ENCODE results near the gene A2ML1. TPM values are rescaled to one million over a fixed set of nuclear protein-coding genes. Genes with fewer than 3 reads are reported as not detected.

A2ML1 gene
- total and polyA plus RNA-seq, 2 of the 4 experiments (the other 2 are of a cell fraction) = not detected

GRCh38 chr12:8855891-8856290, 33.5 kb downstream of the A2ML1 start:
- Histone ChIP-seq H4K8ac (ENCODE audit: low read depth in 2 of 2, low read length in 2 of 2) (no peak overlapping the region), H3K27ac (ENCODE audit: insufficient read depth, low read length) (no peak overlapping the region), H4K91ac (ENCODE audit: insufficient read depth, low read depth, low read length) (no peak overlapping the region), H3K9me1 (ENCODE audit: insufficient read depth, low read length) (no peaks in the 10 kb centered on the region), H2BK120ac (ENCODE audit: low read depth, low read length) (no peak overlapping the region), H2BK15ac (ENCODE audit: low read depth, low read length) (no peak overlapping the region), H3K79me1 (ENCODE audit: low read depth in 1 of 2, low read length in 2 of 2) (no peaks in the 10 kb centered on the region), H4K5ac (ENCODE audit: low read depth, low read length) (no peak overlapping the region), H3K27me3 (ENCODE audit: control insufficient read depth, insufficient read depth, low read length) (no peaks in the 10 kb centered on the region; the same call in 1 of the 2 replicates), H3K56ac (ENCODE audit: extremely low read depth, insufficient read depth, low read length) (no peak overlapping the region), H2AFZ (replicated peaks; ENCODE audit: low read length, poor library complexity) (no peak overlapping the region), H4K20me1 (ENCODE audit: insufficient read depth, low read length) (no peaks in the 10 kb centered on the region), H2AK5ac (ENCODE audit: low read depth, low read length) (no peak overlapping the region), H2BK20ac (ENCODE audit: low read depth, low read length) (no peak overlapping the region), H3K4me2 (ENCODE audit: low read depth, low read length) (no peak overlapping the region), H3K23ac (ENCODE audit: low read depth, low read length) (no peak overlapping the region), H3K4me1 (ENCODE audit: control insufficient read depth, insufficient read depth, low read length) (no peaks in the 10 kb centered on the region), H3K9ac (ENCODE audit: low read depth, low read length) (no peak overlapping the region), H3K14ac (replicated peaks; ENCODE audit: low read depth, low read length) (no peak overlapping the region), H3K9me3 (ENCODE audit: control insufficient read depth, insufficient read depth, low read length) (no peaks in the 10 kb centered on the region), H3K4me3 (ENCODE audit: insufficient read depth, low read depth, low read length) (no peak overlapping the region), H2AK9ac (replicated peaks; ENCODE audit: low read depth, low read length, poor library complexity) (no peak overlapping the region), H3K36me3 (ENCODE audit: control insufficient read depth, insufficient read depth, low read length) (no peaks in the 10 kb centered on the region), H3K18ac (ENCODE audit: low read depth, low read length) (no peak overlapping the region), H3K4ac (ENCODE audit: low read depth, low read length) (no peak overlapping the region), H2BK5ac (ENCODE audit: low read depth, low read length, poor library complexity, severe bottlenecking) (no peak overlapping the region)
- ATAC-seq (ENCODE audit: low read depth) (no peak), DNase-seq (no peak)
- intact Hi-C loops (cut with micrococcal nuclease) (no loop called here), in situ Hi-C loops (cut with MboI; ENCODE audit: low sequenced_read_pairs) (no loop called here), dilution Hi-C loops (cut with HindIII; ENCODE audit: low sequenced_read_pairs, unreplicated experiment) (no loop called here)
- BruUV-seq (replicated peaks) = no TSS peak
- WGBS, 2 experiments (ENCODE audit: extremely low coverage in 2 of 2, insufficient read length in 1 of 2) = no CpG with 5 or more reads among the region's 2 CpGs
- ChIA-PET CTCF (no interaction called here), POLR2A (ENCODE audit: unreplicated experiment) (no interaction called here)
- TF ChIP-seq BHLHE40 (IDR thresholded peaks at IDR 0.05; ENCODE audit: low read depth, low read length) = no peak
- TF ChIP-seq FOS (IDR thresholded peaks at IDR 0.05; ENCODE audit: low read depth, low read length) = no peak
- no peak for TF ChIP-seq RAD21 (IDR thresholded peaks at IDR 0.05; ENCODE audit: low read length)
- no peak for TF ChIP-seq ELK1 (IDR thresholded peaks at IDR 0.05; ENCODE audit: borderline replicate concordance, low read depth, low read length)
- no peak for TF ChIP-seq RFX5 (IDR thresholded peaks at IDR 0.05; ENCODE audit: low read depth, low read length)
